Duodenal mucosa (tissue), 2 donors: ENCODE results near the gene MIA.
"Not testable (repeated sequence)": the region's sequence is repeated elsewhere in the genome, so short reads cannot be mapped to it uniquely, and the experiment has no call there.

Experiments
- H3K27ac ChIP-seq: one replicate; pipeline ENCODE4 v1.7.0; 2013; ENCODE audit warnings: low read depth, low read length
- H3K27me3 ChIP-seq, 2 donors: one replicate each; pipeline ENCODE4 v1.7.0; 2013; ENCODE audit warnings: low read length in 2 of 2, control low read depth in 1 of 2; ENCODE audit not compliant: insufficient read depth in 2 of 2, control insufficient read depth in 1 of 2
- H3K36me3 ChIP-seq, 2 donors: one replicate each; pipeline ENCODE4 v1.7.0; 2013; ENCODE audit warnings: low read length in 2 of 2, control low read depth in 1 of 2; ENCODE audit not compliant: insufficient read depth in 2 of 2, control insufficient read depth in 1 of 2
- H3K4me1 ChIP-seq, 2 donors: one replicate each; pipeline ENCODE4 v1.7.0; 2013; ENCODE audit warnings: low read length in 2 of 2, control low read depth in 1 of 2; ENCODE audit not compliant: insufficient read depth in 2 of 2, control insufficient read depth in 1 of 2
- H3K4me3 ChIP-seq, 2 donors: one replicate each; pipeline ENCODE4 v1.7.0; 2013; ENCODE audit warnings: low read length in 2 of 2, low read depth in 1 of 2
- H3K9ac ChIP-seq, 2 donors: one replicate each; pipeline ENCODE4 v1.7.0; 2013; ENCODE audit warnings: low read length in 2 of 2, low read depth in 1 of 2
- H3K9me3 ChIP-seq, 2 donors: one replicate each; pipeline ENCODE4 v1.7.0; 2013; ENCODE audit warnings: low read length in 2 of 2, control low read depth in 1 of 2; ENCODE audit not compliant: control insufficient read depth in 1 of 2

The MIA gene

GRCh38 chr19:40819479-40820234 is 44.3 kb downstream of the MIA start:
- H3K9me3 ChIP-seq, H3K4me3 ChIP-seq, H3K27me3 ChIP-seq, H3K27ac ChIP-seq, H3K9ac ChIP-seq, H3K36me3 ChIP-seq: not testable (repeated sequence)
- peaks cover 4 to 26% of the 10 kb centered on the region in 2 donors for H3K4me1 ChIP-seq

- Histone ChIP-seq H3K9ac (no peak overlapping the region), H3K4me3 (no peak overlapping the region), H3K9me3 (no peaks in the 10 kb centered on the region), H3K36me3 (peaks cover 0 to 6% of the 10 kb centered on the region in 2 donors), H3K4me1 (peaks cover 4 to 26% of the 10 kb centered on the region in 2 donors), H3K27ac (no peak overlapping the region), H3K27me3 (no peaks in the 10 kb centered on the region)
These were observed 46.8 kb downstream of the MIA start for GRCh38 chr19:40822161-40822560.

- H3K27ac ChIP-seq, H3K9ac ChIP-seq, H3K4me3 ChIP-seq, H3K36me3 ChIP-seq, H3K9me3 ChIP-seq, H3K27me3 ChIP-seq: not testable (repeated sequence)
- peaks cover 4 to 26% of the 10 kb centered on the region in 2 donors for H3K4me1 ChIP-seq
These were observed 47.6 kb downstream of the MIA start for GRCh38 chr19:40822704-40823553.

GRCh38 chr19:40824916-40825315 is 49.6 kb downstream of the MIA start:
- H3K4me1 ChIP-seq = peaks cover 0 to 13% of the 10 kb centered on the region in 2 donors
- not testable (repeated sequence) for H3K9ac ChIP-seq, H3K27me3 ChIP-seq, H3K27ac ChIP-seq, H3K36me3 ChIP-seq, H3K9me3 ChIP-seq, H3K4me3 ChIP-seq

- H3K9ac ChIP-seq, H3K27me3 ChIP-seq, H3K27ac ChIP-seq, H3K4me3 ChIP-seq, H3K36me3 ChIP-seq, H3K9me3 ChIP-seq: not testable (repeated sequence)
- peaks cover 0 to 13% of the 10 kb centered on the region in 2 donors for H3K4me1 ChIP-seq
These were observed 50.3 kb downstream of the MIA start for GRCh38 chr19:40825460-40826095.

GRCh38 chr19:40826312-40826698 is 51.0 kb downstream of the MIA start:
- H3K9ac ChIP-seq, H3K27me3 ChIP-seq, H3K4me3 ChIP-seq, H3K36me3 ChIP-seq, H3K27ac ChIP-seq, H3K9me3 ChIP-seq: not testable (repeated sequence)
- peaks cover 0 to 13% of the 10 kb centered on the region in 2 donors for H3K4me1 ChIP-seq

GRCh38 chr19:40826699-40827385 is 51.5 kb downstream of the MIA start:
- H3K9ac ChIP-seq, H3K4me3 ChIP-seq, H3K27me3 ChIP-seq, H3K9me3 ChIP-seq, H3K27ac ChIP-seq, H3K36me3 ChIP-seq: not testable (repeated sequence)
- H3K4me1 ChIP-seq = peaks cover 0 to 13% of the 10 kb centered on the region in 2 donors
